Measurements from ENCODE around the gene LDHAL6A. TPM values are rescaled to one million over a fixed set of nuclear protein-coding genes. Genes with fewer than 3 reads are reported as not detected.

The LDHAL6A gene
- total RNA-seq, 1 experiment from 2014 or later = not detected

DNA sequence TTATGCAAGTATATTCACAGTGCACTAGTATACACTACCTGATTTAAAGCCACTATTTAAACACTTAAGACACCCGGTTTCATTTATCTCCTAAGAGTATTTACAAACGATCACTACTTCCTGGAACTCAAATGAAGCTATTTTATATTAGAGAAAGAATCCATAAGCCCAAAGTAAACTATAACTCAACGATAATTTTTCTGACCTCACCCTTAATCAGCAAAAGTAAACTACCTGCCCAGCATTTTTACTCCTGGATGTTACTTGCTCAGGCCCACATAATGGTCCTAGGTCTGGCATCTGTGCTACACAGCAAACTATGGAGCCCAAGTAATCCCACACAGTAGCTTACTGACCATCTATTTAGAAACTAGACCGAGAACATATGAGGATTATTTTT lies 37.7 kb downstream of the LDHAL6A start:
- Mint-ChIP-seq H3K27me3 (ENCODE audit: low read depth) (no peaks in the 10 kb centered on the region), H3K36me3 (ENCODE audit: insufficient read depth in 1 of 3, low read depth in 3 of 3) (peaks cover 3 to 39% (median 22%) of the 10 kb centered on the region in 3 experiments; a peak in 6 of 7 replicates), H3K9me3 (no peaks in the 10 kb centered on the region), H3K4me1 (no peaks in the 10 kb centered on the region), H3K4me3 (no peak overlapping the region), H3K27ac (no peak overlapping the region)
- TF ChIP-seq, protein P1, sequence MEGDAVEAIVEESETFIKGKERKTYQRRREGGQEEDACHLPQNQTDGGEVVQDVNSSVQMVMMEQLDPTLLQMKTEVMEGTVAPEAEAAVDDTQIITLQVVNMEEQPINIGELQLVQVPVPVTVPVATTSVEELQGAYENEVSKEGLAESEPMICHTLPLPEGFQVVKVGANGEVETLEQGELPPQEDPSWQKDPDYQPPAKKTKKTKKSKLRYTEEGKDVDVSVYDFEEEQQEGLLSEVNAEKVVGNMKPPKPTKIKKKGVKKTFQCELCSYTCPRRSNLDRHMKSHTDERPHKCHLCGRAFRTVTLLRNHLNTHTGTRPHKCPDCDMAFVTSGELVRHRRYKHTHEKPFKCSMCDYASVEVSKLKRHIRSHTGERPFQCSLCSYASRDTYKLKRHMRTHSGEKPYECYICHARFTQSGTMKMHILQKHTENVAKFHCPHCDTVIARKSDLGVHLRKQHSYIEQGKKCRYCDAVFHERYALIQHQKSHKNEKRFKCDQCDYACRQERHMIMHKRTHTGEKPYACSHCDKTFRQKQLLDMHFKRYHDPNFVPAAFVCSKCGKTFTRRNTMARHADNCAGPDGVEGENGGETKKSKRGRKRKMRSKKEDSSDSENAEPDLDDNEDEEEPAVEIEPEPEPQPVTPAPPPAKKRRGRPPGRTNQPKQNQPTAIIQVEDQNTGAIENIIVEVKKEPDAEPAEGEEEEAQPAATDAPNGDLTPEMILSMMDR (conservative IDR thresholded peaks at IDR 0.05) = no peak
- H3K4ac ChIP-seq (ENCODE audit: low read depth, low read length) = no peak overlapping the region
- H4K20me1 ChIP-seq (ENCODE audit: control insufficient read depth, insufficient read depth, insufficient read length) = no peaks in the 10 kb centered on the region
- H3K23me2 ChIP-seq (ENCODE audit: insufficient read length, low read depth, low read length, poor library complexity, severe bottlenecking) = no peaks in the 10 kb centered on the region
- H4K5ac ChIP-seq (ENCODE audit: insufficient read length, low read depth, low read length) = no peak overlapping the region
- no peak overlapping the region for H2BK5ac ChIP-seq (ENCODE audit: insufficient read length, low read length)
- H3T11ph ChIP-seq (ENCODE audit: low read length) = no peak overlapping the region
- no peak overlapping the region for H2AFZ ChIP-seq (ENCODE audit: low read length)
- H3K9ac ChIP-seq (ENCODE audit: extremely low read depth, insufficient read length, low read length) = no peak overlapping the region
- H2BK120ac ChIP-seq (ENCODE audit: low read depth, low read length, poor library complexity, severe bottlenecking) = no peak overlapping the region
- H3K27me3 ChIP-seq (ENCODE audit: insufficient read depth, low read length) = no peaks in the 10 kb centered on the region
- H4K8ac ChIP-seq (replicated peaks; ENCODE audit: insufficient read length, low read depth, low read length) = no peak overlapping the region
- no peaks in the 10 kb centered on the region for H3K4me1 ChIP-seq (ENCODE audit: insufficient read depth, low read length)
- H3K14ac ChIP-seq (ENCODE audit: insufficient read depth, low read length) = no peak overlapping the region
- H3K79me2 ChIP-seq (ENCODE audit: insufficient read depth, low read length) = no peaks in the 10 kb centered on the region
- H3K18ac ChIP-seq (ENCODE audit: insufficient read length, low read depth, low read length) = no peak overlapping the region
- no peak overlapping the region for H2AK5ac ChIP-seq (ENCODE audit: insufficient read length, low read length)
- no peaks in the 10 kb centered on the region for H3K79me1 ChIP-seq (ENCODE audit: insufficient read depth, low read depth, low read length, poor library complexity, severe bottlenecking)
- no CpG with 5 or more reads among the region's 4 CpGs for WGBS (ENCODE audit: extremely low coverage, insufficient read length, low lambda C conversion rate)
- H2BK15ac ChIP-seq (ENCODE audit: low read depth, low read length) = no peak overlapping the region
- H3K27ac ChIP-seq (ENCODE audit: insufficient read length, low read depth, low read length) = no peak overlapping the region
- H2BK20ac ChIP-seq (ENCODE audit: low read depth, low read length, poor library complexity, severe bottlenecking) = no peak overlapping the region
- H3K4me2 ChIP-seq (ENCODE audit: insufficient read depth, insufficient read length, low read length) = no peak overlapping the region
- H3K9me3 ChIP-seq (ENCODE audit: control insufficient read depth, low read depth, low read length) = no peaks in the 10 kb centered on the region
- H3K23ac ChIP-seq (ENCODE audit: insufficient read length, low read depth, low read length) = no peak overlapping the region
- no peak overlapping the region for H4K91ac ChIP-seq (ENCODE audit: insufficient read length, low read depth, low read length)
- DNase-seq = no peak
- no peak overlapping the region for H2BK12ac ChIP-seq (ENCODE audit: insufficient read length, low read depth, low read length)
- no peak overlapping the region for H3K56ac ChIP-seq (ENCODE audit: insufficient read length, low read depth, low read length)
